ENCODE results near the gene TPTE.

DNA sequence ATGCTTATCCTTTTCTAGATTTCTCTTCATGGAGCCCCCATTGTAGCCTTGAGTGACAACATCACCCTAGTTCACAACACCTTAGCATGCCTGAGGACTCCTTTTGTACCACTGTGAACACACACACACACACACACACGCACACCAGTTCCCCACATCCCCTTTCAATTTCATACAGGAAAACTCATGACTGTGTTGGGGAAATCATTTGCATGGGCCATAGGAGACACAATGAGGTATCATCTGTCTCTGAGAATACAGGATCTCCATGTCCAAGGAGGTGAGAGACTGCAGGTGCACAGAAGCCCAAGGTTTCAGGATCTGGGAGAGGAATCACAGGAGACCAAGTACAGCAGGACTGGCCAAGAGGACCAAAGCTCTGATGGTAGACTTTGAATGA, 119.7 kb downstream of the TPTE start:
- TF ChIP-seq EZH2phosphoT487 (IDR thresholded peaks at IDR 0.05; ENCODE audit: unreplicated experiment) (no peak), POLR2AphosphoS5 (IDR thresholded peaks at IDR 0.05; ENCODE audit: low read depth) (no peak), EZH2 (IDR thresholded peaks at IDR 0.05; ENCODE audit: low read depth, unreplicated experiment) (no peak), ZNF331 (CRISPR knock-in tag; IDR thresholded peaks at IDR 0.05; ENCODE audit: low read depth) (no peak), JUNB (IDR thresholded peaks at IDR 0.05; ENCODE audit: unreplicated experiment) (no peak), CREB1 (CRISPR knock-in tag; IDR thresholded peaks at IDR 0.05; ENCODE audit: low read depth) (no peak)
- TF ChIP-seq, protein P1, sequence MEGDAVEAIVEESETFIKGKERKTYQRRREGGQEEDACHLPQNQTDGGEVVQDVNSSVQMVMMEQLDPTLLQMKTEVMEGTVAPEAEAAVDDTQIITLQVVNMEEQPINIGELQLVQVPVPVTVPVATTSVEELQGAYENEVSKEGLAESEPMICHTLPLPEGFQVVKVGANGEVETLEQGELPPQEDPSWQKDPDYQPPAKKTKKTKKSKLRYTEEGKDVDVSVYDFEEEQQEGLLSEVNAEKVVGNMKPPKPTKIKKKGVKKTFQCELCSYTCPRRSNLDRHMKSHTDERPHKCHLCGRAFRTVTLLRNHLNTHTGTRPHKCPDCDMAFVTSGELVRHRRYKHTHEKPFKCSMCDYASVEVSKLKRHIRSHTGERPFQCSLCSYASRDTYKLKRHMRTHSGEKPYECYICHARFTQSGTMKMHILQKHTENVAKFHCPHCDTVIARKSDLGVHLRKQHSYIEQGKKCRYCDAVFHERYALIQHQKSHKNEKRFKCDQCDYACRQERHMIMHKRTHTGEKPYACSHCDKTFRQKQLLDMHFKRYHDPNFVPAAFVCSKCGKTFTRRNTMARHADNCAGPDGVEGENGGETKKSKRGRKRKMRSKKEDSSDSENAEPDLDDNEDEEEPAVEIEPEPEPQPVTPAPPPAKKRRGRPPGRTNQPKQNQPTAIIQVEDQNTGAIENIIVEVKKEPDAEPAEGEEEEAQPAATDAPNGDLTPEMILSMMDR (conservative IDR thresholded peaks at IDR 0.05; ENCODE audit: low read depth in 2 of 2) = no peak
- TF ChIP-seq, protein P2, sequence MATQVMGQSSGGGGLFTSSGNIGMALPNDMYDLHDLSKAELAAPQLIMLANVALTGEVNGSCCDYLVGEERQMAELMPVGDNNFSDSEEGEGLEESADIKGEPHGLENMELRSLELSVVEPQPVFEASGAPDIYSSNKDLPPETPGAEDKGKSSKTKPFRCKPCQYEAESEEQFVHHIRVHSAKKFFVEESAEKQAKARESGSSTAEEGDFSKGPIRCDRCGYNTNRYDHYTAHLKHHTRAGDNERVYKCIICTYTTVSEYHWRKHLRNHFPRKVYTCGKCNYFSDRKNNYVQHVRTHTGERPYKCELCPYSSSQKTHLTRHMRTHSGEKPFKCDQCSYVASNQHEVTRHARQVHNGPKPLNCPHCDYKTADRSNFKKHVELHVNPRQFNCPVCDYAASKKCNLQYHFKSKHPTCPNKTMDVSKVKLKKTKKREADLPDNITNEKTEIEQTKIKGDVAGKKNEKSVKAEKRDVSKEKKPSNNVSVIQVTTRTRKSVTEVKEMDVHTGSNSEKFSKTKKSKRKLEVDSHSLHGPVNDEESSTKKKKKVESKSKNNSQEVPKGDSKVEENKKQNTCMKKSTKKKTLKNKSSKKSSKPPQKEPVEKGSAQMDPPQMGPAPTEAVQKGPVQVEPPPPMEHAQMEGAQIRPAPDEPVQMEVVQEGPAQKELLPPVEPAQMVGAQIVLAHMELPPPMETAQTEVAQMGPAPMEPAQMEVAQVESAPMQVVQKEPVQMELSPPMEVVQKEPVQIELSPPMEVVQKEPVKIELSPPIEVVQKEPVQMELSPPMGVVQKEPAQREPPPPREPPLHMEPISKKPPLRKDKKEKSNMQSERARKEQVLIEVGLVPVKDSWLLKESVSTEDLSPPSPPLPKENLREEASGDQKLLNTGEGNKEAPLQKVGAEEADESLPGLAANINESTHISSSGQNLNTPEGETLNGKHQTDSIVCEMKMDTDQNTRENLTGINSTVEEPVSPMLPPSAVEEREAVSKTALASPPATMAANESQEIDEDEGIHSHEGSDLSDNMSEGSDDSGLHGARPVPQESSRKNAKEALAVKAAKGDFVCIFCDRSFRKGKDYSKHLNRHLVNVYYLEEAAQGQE (IDR thresholded peaks at IDR 0.05; ENCODE audit: unreplicated experiment) = no peak
- TF ChIP-seq, protein P3, sequence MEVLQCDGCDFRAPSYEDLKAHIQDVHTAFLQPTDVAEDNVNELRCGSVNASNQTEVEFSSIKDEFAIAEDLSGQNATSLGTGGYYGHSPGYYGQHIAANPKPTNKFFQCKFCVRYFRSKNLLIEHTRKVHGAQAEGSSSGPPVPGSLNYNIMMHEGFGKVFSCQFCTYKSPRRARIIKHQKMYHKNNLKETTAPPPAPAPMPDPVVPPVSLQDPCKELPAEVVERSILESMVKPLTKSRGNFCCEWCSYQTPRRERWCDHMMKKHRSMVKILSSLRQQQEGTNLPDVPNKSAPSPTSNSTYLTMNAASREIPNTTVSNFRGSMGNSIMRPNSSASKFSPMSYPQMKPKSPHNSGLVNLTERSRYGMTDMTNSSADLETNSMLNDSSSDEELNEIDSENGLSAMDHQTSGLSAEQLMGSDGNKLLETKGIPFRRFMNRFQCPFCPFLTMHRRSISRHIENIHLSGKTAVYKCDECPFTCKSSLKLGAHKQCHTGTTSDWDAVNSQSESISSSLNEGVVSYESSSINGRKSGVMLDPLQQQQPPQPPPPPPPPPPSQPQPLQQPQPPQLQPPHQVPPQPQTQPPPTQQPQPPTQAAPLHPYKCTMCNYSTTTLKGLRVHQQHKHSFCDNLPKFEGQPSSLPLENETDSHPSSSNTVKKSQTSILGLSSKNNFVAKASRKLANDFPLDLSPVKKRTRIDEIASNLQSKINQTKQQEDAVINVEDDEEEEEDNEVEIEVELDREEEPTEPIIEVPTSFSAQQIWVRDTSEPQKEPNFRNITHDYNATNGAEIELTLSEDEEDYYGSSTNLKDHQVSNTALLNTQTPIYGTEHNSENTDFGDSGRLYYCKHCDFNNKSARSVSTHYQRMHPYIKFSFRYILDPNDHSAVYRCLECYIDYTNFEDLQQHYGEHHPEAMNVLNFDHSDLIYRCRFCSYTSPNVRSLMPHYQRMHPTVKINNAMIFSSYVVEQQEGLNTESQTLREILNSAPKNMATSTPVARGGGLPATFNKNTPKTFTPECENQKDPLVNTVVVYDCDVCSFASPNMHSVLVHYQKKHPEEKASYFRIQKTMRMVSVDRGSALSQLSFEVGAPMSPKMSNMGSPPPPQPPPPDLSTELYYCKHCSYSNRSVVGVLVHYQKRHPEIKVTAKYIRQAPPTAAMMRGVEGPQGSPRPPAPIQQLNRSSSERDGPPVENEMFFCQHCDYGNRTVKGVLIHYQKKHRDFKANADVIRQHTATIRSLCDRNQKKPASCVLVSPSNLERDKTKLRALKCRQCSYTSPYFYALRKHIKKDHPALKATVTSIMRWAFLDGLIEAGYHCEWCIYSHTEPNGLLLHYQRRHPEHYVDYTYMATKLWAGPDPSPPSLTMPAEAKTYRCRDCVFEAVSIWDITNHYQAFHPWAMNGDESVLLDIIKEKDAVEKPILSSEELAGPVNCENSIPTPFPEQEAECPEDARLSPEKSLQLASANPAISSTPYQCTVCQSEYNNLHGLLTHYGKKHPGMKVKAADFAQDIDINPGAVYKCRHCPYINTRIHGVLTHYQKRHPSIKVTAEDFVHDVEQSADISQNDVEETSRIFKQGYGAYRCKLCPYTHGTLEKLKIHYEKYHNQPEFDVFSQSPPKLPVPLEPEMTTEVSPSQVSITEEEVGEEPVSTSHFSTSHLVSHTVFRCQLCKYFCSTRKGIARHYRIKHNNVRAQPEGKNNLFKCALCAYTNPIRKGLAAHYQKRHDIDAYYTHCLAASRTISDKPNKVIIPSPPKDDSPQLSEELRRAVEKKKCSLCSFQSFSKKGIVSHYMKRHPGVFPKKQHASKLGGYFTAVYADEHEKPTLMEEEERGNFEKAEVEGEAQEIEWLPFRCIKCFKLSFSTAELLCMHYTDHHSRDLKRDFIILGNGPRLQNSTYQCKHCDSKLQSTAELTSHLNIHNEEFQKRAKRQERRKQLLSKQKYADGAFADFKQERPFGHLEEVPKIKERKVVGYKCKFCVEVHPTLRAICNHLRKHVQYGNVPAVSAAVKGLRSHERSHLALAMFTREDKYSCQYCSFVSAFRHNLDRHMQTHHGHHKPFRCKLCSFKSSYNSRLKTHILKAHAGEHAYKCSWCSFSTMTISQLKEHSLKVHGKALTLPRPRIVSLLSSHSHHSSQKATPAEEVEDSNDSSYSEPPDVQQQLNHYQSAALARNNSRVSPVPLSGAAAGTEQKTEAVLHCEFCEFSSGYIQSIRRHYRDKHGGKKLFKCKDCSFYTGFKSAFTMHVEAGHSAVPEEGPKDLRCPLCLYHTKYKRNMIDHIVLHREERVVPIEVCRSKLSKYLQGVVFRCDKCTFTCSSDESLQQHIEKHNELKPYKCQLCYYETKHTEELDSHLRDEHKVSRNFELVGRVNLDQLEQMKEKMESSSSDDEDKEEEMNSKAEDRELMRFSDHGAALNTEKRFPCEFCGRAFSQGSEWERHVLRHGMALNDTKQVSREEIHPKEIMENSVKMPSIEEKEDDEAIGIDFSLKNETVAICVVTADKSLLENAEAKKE (CRISPR knock-in tag; IDR thresholded peaks at IDR 0.05) = no peak
